ENCODE results near the gene CHPF. TPM values are rescaled to one million over a fixed set of nuclear protein-coding genes. Genes with fewer than 3 reads are reported as not detected.

The CHPF gene
- total RNA-seq, 1 donor from 2014 or later, result 151 TPM

GRCh38 chr2:219573166-219573565 lies 29.6 kb upstream of the CHPF start:
- Histone ChIP-seq H3K79me2 (ENCODE audit: insufficient read depth, low read length) (peaks cover 10% of the 10 kb centered on the region), H3K9ac (ENCODE audit: low read length) (no peak overlapping the region), H3K9me3 (ENCODE audit: insufficient read depth, low read depth, low read length) (no peaks in the 10 kb centered on the region), H2AFZ (ENCODE audit: low read depth, low read length) (no peak overlapping the region), H3K27me3 (ENCODE audit: insufficient read depth, low read length) (peaks cover 8% of the 10 kb centered on the region), H3K27ac (ENCODE audit: low read depth, low read length) (no peak overlapping the region), H3K4me3 (ENCODE audit: insufficient read depth, low read depth, low read length) (no peak overlapping the region), H3K36me3 (ENCODE audit: insufficient read depth, low read length) (peaks cover 8% of the 10 kb centered on the region), H3K4me1 (ENCODE audit: insufficient read depth, low read length) (peaks cover 23% of the 10 kb centered on the region), H4K20me1 (ENCODE audit: insufficient read depth, low read length) (peaks cover 13% of the 10 kb centered on the region), H3K4me2 (ENCODE audit: low read length) (no peak overlapping the region)
- H3K4me3 Mint-ChIP-seq (ENCODE audit: unreplicated experiment), result peak overlapping the region; percentile 6
- H3K27ac Mint-ChIP-seq (ENCODE audit: unreplicated experiment), result no peak overlapping the region
- DNase-seq (ENCODE audit: low read depth) (no peak), FAIRE-seq (no peak)
- no peak for TF ChIP-seq EZH2 (IDR thresholded peaks at IDR 0.05; ENCODE audit: insufficient read depth, low read length)
- no peak for TF ChIP-seq CTCF (IDR thresholded peaks at IDR 0.05; ENCODE audit: insufficient read depth, low read depth, low read length)
- no peaks in the 10 kb centered on the region for H3K27me3 Mint-ChIP-seq (ENCODE audit: low read depth, unreplicated experiment)
- H3K36me3 Mint-ChIP-seq (ENCODE audit: low read depth, unreplicated experiment), result peaks cover 5% of the 10 kb centered on the region
- H3K4me1 Mint-ChIP-seq (ENCODE audit: low read depth, unreplicated experiment), result peaks cover 14% of the 10 kb centered on the region
- no peaks in the 10 kb centered on the region for H3K9me3 Mint-ChIP-seq (ENCODE audit: unreplicated experiment)

GRCh38 chr2:219572237-219573001 lies 28.8 kb upstream of the CHPF start, which contains the start of gene INHA:
TSS of gene INHA (plus strand) at chr2:219572310. CDS start at chr2:219572375, 65 bp downstream.
- Histone ChIP-seq H3K9me3 (ENCODE audit: insufficient read depth, low read depth, low read length) (no peaks in the 10 kb centered on the region), H4K20me1 (ENCODE audit: insufficient read depth, low read length) (peaks cover 15% of the 10 kb centered on the region), H3K9ac (ENCODE audit: low read length) (peak within 1 kb of the TSS; percentile 82), H3K4me1 (ENCODE audit: insufficient read depth, low read length) (peaks cover 23% of the 10 kb centered on the region), H3K36me3 (ENCODE audit: insufficient read depth, low read length) (peaks cover 8% of the 10 kb centered on the region), H3K27ac (ENCODE audit: low read depth, low read length) (peak within 1 kb of the TSS; percentile 19), H3K4me2 (ENCODE audit: low read length) (peak within 1 kb of the TSS; percentile 89), H3K27me3 (ENCODE audit: insufficient read depth, low read length) (peaks cover 8% of the 10 kb centered on the region), H3K79me2 (ENCODE audit: insufficient read depth, low read length) (peaks cover 10% of the 10 kb centered on the region), H2AFZ (ENCODE audit: low read depth, low read length) (peak within 1 kb of the TSS; percentile 61), H3K4me3 (ENCODE audit: insufficient read depth, low read depth, low read length) (peak within 1 kb of the TSS; percentile 52)
- Mint-ChIP-seq H3K27me3 (ENCODE audit: low read depth, unreplicated experiment) (no peaks in the 10 kb centered on the region), H3K4me3 (ENCODE audit: unreplicated experiment) (peak within 1 kb of the TSS; percentile 79), H3K4me1 (ENCODE audit: low read depth, unreplicated experiment) (peaks cover 11% of the 10 kb centered on the region), H3K9me3 (ENCODE audit: unreplicated experiment) (no peaks in the 10 kb centered on the region), H3K36me3 (ENCODE audit: low read depth, unreplicated experiment) (peaks cover 8% of the 10 kb centered on the region), H3K27ac (ENCODE audit: unreplicated experiment) (peak within 1 kb of the TSS; percentile 59)
- DNase-seq (ENCODE audit: low read depth) (no peak), FAIRE-seq (no peak)
- TF ChIP-seq CTCF (IDR thresholded peaks at IDR 0.05; ENCODE audit: insufficient read depth, low read depth, low read length) (no peak), EZH2 (IDR thresholded peaks at IDR 0.05; ENCODE audit: insufficient read depth, low read length) (no peak)

Data from astrocyte (in vitro differentiated cells and primary cell).